Activated CD4-positive, alpha-beta T cell treated with anti-CD3 and anti-CD28 coated beads, Interleukin-2, Interleukin-6, amounts not matched to agents 100 ng/mL and 50 ng/mL, durations not matched to agents 16 hours and 8 hours (primary cell): ENCODE data around the gene CAPZA1.

Source experiments
- DNase-seq: peaks from one replicate; pipeline ENCODE4 v3.0.0-alpha.2; 2020

Gene CAPZA1

DNA sequence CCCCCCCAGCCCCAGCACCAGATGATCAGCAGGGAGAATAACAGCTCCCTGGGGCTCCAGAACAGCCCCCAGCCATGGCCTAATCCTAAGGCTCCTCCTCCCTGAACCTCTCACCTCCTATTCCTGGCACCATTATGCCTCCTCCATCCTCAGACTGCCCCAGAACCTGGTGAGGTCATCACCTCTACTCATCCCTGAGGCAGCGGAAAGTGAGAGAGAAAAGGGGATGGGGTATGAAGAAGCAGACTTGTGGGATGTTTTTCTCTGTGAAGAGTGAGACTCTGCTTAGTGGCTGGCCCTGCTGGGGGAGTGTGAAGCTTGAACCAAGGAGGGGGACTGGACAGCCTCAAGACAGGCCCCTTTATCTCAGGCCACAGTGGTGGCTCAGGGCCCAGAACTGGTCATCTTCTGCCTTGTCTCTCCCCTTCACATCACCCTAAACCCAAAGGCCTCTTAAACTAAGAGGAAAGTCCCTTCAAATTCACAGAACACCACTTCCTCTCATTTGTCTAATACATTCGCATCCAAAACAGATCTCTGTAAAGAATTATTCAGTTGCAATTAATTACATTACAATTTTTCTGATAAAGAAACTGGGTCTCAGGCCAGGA, 97.7 kb downstream of the CAPZA1 start:
- DNase-seq, result no peak

DNA sequence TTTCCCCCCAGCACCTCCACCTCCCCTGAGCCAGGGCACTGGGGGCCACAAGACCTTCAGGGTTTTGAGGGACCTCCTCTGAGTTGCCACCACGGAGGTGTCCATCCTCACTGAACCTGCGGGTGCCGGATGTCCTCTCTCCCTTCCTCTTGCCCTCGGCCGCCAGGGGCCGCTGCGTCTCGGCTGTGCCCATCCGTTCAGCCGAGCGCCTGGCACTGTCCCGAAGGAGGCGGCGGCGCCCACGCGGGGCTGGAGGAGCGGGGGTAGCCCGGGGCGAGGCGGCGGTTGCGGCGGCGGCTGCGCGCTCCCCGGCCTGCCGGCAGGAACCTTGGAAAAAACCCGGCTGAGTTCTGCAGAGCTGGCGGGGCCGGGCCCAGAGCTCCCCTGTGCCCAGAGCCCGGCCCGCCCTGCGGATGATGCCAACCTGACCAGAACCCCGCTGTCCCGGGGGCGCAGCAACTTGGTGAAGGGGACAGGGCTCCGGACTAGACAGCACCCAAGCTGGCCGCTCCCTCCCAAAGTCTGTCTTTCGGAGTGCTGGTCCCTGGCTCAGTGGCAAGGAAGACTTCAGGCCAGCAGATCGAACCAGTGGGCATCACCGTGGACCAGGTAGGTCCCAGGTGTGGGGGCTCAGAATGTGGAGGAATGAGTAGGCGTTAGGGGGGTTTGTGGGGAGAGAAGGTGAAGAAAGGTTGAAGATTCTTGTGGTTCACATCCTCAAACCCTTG, 99.2 kb downstream of the CAPZA1 start:
- DNase-seq, result peak; percentile 83

DNA sequence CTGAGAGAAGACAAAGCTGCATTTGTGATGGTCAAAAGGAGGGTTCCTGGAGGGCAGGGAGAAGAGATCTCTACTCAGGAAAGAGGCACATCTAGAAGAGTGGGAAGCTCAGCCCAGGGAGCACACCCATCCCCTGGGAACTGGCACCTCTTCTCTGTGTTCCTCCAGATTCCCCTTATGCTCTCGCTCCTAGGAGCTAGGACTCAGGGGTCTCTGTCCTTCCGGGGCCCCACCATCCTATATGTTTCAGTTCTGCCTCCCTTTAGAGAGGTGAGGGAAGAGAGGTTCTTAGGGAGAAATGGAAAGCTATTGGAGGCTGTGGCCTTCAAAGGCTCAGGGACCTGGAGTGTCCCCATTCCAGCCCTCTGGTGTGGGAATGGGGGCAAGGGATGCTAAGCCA, 100.1 kb downstream of the CAPZA1 start:
- DNase-seq, result no peak

DNA sequence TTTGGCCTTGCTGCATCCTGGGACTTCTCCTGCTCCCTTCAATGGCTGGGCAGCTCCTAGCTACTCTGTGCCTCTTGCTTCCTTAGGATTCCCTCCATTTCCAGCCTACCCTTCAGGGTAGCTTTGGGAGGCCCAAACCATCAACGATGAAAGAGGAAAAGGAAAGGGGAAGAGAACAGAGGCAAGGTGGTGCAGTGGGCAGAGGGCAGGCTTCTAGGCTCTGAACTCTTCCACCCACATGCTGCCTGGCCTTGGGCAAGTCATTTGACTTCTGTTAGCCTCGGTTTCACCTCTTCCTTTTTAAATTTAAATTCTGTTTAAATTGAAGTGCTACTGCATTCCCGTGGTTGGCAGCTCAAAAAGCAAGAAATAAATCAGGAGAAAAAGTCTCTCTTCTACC, 101.2 kb downstream of the CAPZA1 start:
- no peak for DNase-seq
